Caco-2 (cell line): ENCODE data around the gene USP34. TPM values are rescaled to one million over a fixed set of nuclear protein-coding genes. Genes with fewer than 3 reads are reported as not detected.

Experiments
- BruUV-seq: library from RNA; stranded (reverse); fragments of 400-500 nt; replicated peaks from 2 replicates; lab custom pipeline; 2021; lab: Mats Ljungman, UMichigan
- CTCF ChIA-PET: fragments of 300-600 bp; sonication (Branson Sonifier 250); formaldehyde crosslinking; loops from one replicate; lab custom pipeline; 2022; ENCODE audit warnings: antibody characterized with exemption; lab: Charles Lee
- POLR2A ChIA-PET: fragments of 300-600 bp; sonication (Branson Sonifier 250); formaldehyde crosslinking; loops from one replicate; lab custom pipeline; 2022; ENCODE audit warnings: antibody characterized with exemption; lab: Charles Lee
- DNase-seq, 2 experiments: peaks; one replicate each; pipeline versions ENCODE4 v3.0.0 to v3.0.0-alpha.2; 2020 to 2022
- H3K27me3 ChIP-seq: replicated peaks from 2 replicates; pipeline ENCODE4 v1.6.0; 2011; ENCODE audit warnings: low read length; ENCODE audit not compliant: control insufficient read depth, insufficient read depth
- H3K36me3 ChIP-seq: 2 replicates; pipeline ENCODE4 v1.5.1; 2011; ENCODE audit warnings: low read length; ENCODE audit not compliant: control insufficient read depth, insufficient read depth
- H3K4me1 ChIP-seq: fragments of 250-450 bp; sonication (Bioruptor Pico); 2 replicates; pipeline ENCODE4 v1.5.1; 2020; ENCODE audit warnings: mild to moderate bottlenecking
- H3K4me3 ChIP-seq: 2 replicates; pipeline ENCODE4 v1.5.1; 2011; ENCODE audit warnings: low read depth, mild to moderate bottlenecking, control low read depth, low read length
- H3K9me3 ChIP-seq: fragments of 250-450 bp; sonication (Bioruptor Pico); 2 replicates; pipeline ENCODE4 v1.5.1; 2020; ENCODE audit warnings: mild to moderate bottlenecking, moderate library complexity
- H3K27ac Mint-ChIP-seq: one replicate; pipeline ENCODE4 v1.8.0; 2022; ENCODE audit warnings: mixed read lengths; ENCODE audit not compliant: unreplicated experiment
- H3K27me3 Mint-ChIP-seq: one replicate; pipeline ENCODE4 v1.8.0; 2022; ENCODE audit warnings: mixed read lengths; ENCODE audit not compliant: insufficient read depth, unreplicated experiment
- H3K36me3 Mint-ChIP-seq: one replicate; pipeline ENCODE4 v1.8.0; 2022; ENCODE audit warnings: mild to moderate bottlenecking, mixed read lengths; ENCODE audit not compliant: insufficient read depth, unreplicated experiment
- H3K4me1 Mint-ChIP-seq: one replicate; pipeline ENCODE4 v1.8.0; 2022; ENCODE audit warnings: low read depth, mixed read lengths; ENCODE audit not compliant: unreplicated experiment
- H3K4me3 Mint-ChIP-seq: one replicate; pipeline ENCODE4 v1.8.0; 2022; ENCODE audit warnings: mild to moderate bottlenecking, moderate library complexity, mixed read lengths; ENCODE audit not compliant: unreplicated experiment
- H3K9me3 Mint-ChIP-seq: one replicate; pipeline ENCODE4 v1.8.0; 2022; ENCODE audit warnings: mixed read lengths; ENCODE audit not compliant: unreplicated experiment
- intact Hi-C: fragments of 100-400 bp; cut with micrococcal nuclease; formaldehyde crosslinking; loops from one replicate; pipeline ENCODE4 v1.10.0; 2022; ENCODE audit not compliant: unreplicated experiment
- total RNA-seq: library from RNA; stranded (reverse); gene quantifications from 2 replicates; pipeline ENCODE4 v1.2.3, GENCODE V29; 2022
- TF ChIP-seq, protein P1 (sequence below), 2 experiments: fragments of 200-600 bp in 1 of 2; IDR thresholded peaks; 1 replicate in 1 of 2; 2 replicates in 1 of 2; pipeline versions ENCODE4 v1.5.1 to v1.8.0; 2011 to 2022; ENCODE audit warnings: antibody characterized with exemption in 1 of 2, control low read depth in 1 of 2, inconsistent platforms in 1 of 2, low read depth in 1 of 2, low read length in 1 of 2, mild to moderate bottlenecking in 1 of 2, moderate library complexity in 1 of 2; ENCODE audit not compliant: insufficient read depth in 1 of 2, severe bottlenecking in 1 of 2, unreplicated experiment in 1 of 2

USP34 gene
- total RNA-seq, 1 experiment from 2014 or later, result 100 TPM

DNA sequence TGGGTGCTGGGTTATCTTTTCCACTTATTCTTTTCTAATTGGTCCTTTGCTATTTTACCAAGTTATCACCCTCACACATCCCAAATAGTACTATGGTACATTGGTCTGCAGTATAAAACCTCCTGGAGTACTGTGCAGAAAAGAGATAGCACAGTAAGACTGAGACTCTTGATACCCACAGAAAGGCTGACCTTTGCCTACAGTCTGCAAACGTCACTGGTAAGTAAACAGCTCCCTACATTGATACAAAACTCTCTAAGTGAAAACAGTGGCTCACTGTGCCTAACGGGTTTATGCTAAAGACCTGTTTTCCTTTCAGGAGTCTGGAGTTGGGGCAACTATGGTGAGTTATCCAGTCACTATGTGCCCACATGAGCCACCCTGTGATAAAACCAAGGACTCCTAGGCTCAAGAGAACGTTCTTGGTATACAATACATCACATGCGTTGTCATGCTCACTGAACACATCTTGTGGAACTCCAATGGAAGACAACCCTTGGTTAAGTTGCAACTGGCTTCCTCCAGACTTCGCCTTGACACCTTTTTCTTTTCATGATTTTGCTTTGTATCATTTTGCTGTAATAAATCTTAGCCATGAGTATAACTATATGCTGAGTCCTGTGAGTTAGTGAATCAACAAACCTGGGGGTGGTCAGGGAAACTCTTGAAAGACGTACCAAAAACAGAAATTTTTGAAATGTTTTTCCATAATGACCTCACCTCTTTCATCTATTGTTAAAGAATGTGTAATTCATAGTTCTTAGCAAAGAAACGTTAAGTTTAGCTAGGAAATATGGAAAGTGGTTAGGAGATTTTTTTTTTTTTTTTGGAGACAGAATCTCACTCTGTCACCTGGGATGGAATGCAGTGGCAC, 204.0 kb downstream of the USP34 start:
- Histone ChIP-seq H3K4me3 (no peak overlapping the region), H3K9me3 (no peaks in the 10 kb centered on the region), H3K36me3 (no peaks in the 10 kb centered on the region; the same call in 1 of the 2 replicates), H3K27me3 (no peaks in the 10 kb centered on the region), H3K4me1 (no peaks in the 10 kb centered on the region)
- ChIA-PET POLR2A (no interaction called here), CTCF (no interaction called here)
- TF ChIP-seq, protein P1, sequence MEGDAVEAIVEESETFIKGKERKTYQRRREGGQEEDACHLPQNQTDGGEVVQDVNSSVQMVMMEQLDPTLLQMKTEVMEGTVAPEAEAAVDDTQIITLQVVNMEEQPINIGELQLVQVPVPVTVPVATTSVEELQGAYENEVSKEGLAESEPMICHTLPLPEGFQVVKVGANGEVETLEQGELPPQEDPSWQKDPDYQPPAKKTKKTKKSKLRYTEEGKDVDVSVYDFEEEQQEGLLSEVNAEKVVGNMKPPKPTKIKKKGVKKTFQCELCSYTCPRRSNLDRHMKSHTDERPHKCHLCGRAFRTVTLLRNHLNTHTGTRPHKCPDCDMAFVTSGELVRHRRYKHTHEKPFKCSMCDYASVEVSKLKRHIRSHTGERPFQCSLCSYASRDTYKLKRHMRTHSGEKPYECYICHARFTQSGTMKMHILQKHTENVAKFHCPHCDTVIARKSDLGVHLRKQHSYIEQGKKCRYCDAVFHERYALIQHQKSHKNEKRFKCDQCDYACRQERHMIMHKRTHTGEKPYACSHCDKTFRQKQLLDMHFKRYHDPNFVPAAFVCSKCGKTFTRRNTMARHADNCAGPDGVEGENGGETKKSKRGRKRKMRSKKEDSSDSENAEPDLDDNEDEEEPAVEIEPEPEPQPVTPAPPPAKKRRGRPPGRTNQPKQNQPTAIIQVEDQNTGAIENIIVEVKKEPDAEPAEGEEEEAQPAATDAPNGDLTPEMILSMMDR (IDR thresholded peaks at IDR 0.05; ENCODE audit: insufficient read depth in 1 of 2, low read depth in 1 of 2, low read length in 1 of 2, severe bottlenecking in 1 of 2, unreplicated experiment in 1 of 2), result no peak
- peaks cover 14% of the 10 kb centered on the region for H3K4me1 Mint-ChIP-seq
- no peak overlapping the region for H3K27ac Mint-ChIP-seq
- H3K36me3 Mint-ChIP-seq, result peaks cover 52% of the 10 kb centered on the region
- intact Hi-C loops, result no loop called here
- H3K27me3 Mint-ChIP-seq, result no peaks in the 10 kb centered on the region
- BruUV-seq, result no TSS peak
- no peak overlapping the region for H3K4me3 Mint-ChIP-seq
- no peaks in the 10 kb centered on the region for H3K9me3 Mint-ChIP-seq
- no peak for DNase-seq

DNA sequence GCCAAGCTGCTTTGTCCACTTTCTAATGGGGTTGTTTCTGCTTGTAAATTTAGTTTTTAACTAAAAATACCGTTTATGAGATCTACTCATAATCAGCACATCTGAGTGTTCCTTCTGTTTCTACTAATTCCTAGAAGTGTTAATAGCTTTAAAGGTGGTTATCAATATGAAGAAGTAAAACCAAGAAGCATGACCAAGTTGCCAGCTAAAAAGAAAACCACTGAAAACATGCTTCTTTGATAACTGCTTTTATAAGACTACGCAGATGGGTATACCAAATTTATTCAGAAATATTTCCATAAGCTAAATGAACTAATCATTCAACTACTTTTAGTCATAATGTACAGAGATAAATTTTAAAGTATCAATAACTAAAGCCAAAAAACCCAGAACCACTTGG, 207.1 kb downstream of the USP34 start:
- BruUV-seq, result no TSS peak
- H3K4me1 ChIP-seq, result no peaks in the 10 kb centered on the region
- TF ChIP-seq, protein P1 (IDR thresholded peaks at IDR 0.05; ENCODE audit: insufficient read depth in 1 of 2, low read depth in 1 of 2, low read length in 1 of 2, severe bottlenecking in 1 of 2, unreplicated experiment in 1 of 2), result no peak
- Mint-ChIP-seq H3K27ac (no peak overlapping the region), H3K4me3 (no peak overlapping the region), H3K36me3 (peaks cover 55% of the 10 kb centered on the region), H3K27me3 (no peaks in the 10 kb centered on the region), H3K9me3 (no peaks in the 10 kb centered on the region), H3K4me1 (peaks cover 8% of the 10 kb centered on the region)
- H3K4me3 ChIP-seq, result no peak overlapping the region
- DNase-seq, result no peak
- intact Hi-C loops, result no loop called here
- H3K27me3 ChIP-seq, result no peaks in the 10 kb centered on the region
- ChIA-PET POLR2A (no interaction called here), CTCF (no interaction called here)
- no peaks in the 10 kb centered on the region for H3K9me3 ChIP-seq
- H3K36me3 ChIP-seq, result no peaks in the 10 kb centered on the region; the same call in 1 of the 2 replicates

DNA sequence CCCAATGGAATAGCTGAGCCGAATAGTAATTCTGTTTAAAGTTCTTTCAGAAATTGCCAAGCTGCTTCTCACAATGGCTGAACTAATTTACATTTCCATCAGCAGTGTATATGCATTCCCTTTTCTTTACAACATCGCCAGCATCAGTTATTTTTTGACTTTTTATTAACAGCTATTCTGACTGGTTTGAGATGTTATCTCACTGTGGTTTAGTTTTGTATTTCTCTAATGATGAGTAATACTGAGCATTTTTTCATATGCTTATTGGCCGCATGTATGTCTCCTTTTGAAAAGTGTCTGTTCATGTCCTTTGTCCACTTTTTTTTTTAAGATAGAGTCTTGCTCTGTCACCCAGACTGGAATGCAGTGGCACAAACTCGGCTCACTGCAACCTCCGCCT, 208.2 kb downstream of the USP34 start:
- TF ChIP-seq, protein P1 (IDR thresholded peaks at IDR 0.05; ENCODE audit: insufficient read depth in 1 of 2, low read depth in 1 of 2, low read length in 1 of 2, severe bottlenecking in 1 of 2, unreplicated experiment in 1 of 2), result no peak
- Mint-ChIP-seq H3K9me3 (no peaks in the 10 kb centered on the region), H3K36me3 (peaks cover 57% of the 10 kb centered on the region), H3K27me3 (no peaks in the 10 kb centered on the region), H3K27ac (no peak overlapping the region), H3K4me3 (no peak overlapping the region), H3K4me1 (peaks cover 8% of the 10 kb centered on the region)
- BruUV-seq, result no TSS peak
- no peak for DNase-seq
- no peaks in the 10 kb centered on the region for H3K9me3 ChIP-seq
- H3K36me3 ChIP-seq, result no peaks in the 10 kb centered on the region; the same call in 1 of the 2 replicates
- H3K27me3 ChIP-seq, result no peaks in the 10 kb centered on the region
- CTCF ChIA-PET, result no interaction called here
- no peaks in the 10 kb centered on the region for H3K4me1 ChIP-seq
- no peak overlapping the region for H3K4me3 ChIP-seq
- POLR2A ChIA-PET, result interaction anchor here (0.6 kb wide), 1 partner anchor 85 kb away, joined by 6 read pairs; no protein-coding TSS in a partner anchor
- intact Hi-C loops, result no loop called here
